HepG2 (cell line): Measurements from ENCODE around the gene TBC1D22A. TPM values are rescaled to one million over a fixed set of nuclear protein-coding genes. Genes with fewer than 3 reads are reported as not detected.

ENCODE experiments used
- ATAC-seq: fragments of 200-7000 bp; cut with Tn5 transposase; 3 replicates; pipeline ENCODE4 v1.9.1; 2020; ENCODE audit warnings: mild to moderate bottlenecking, moderate library complexity
- BruUV-seq: library from RNA; stranded (reverse); fragments of 400-500 nt; replicated peaks from 2 replicates; lab custom pipeline; 2021; lab: Mats Ljungman, UMichigan
- CTCF ChIA-PET: fragments of 300-600 bp; formaldehyde crosslinking; extraction: SDS; loops from one replicate; lab custom pipeline; 2021; ENCODE audit warnings: low total read pairs, inconsistent platforms, low intra/inter-chr PET ratio; lab: Yijun Ruan, JAX
- POLR2A ChIA-PET: fragments of 350-600 bp; sonication (Branson Sonifier 250); formaldehyde crosslinking; loops from one replicate; lab custom pipeline; 2020; ENCODE audit warnings: antibody characterized with exemption, inconsistent platforms; lab: Yijun Ruan, JAX
- DNase-seq: peaks from one replicate; pipeline ENCODE4 v3.0.0-alpha.2; 2015; ENCODE audit warnings: low spot score
- FAIRE-seq: peaks from 3 replicates; lab custom pipeline; 2011; peaks lifted over from hg19 to GRCh38; lab: Jason Lieb, UNC
- H2AFZ ChIP-seq: one replicate; pipeline ENCODE4 v1.6.1; 2011; ENCODE audit warnings: low read length, inconsistent platforms
- H3K27ac ChIP-seq: fragments of 300-600 bp; 3 replicates; pipeline ENCODE4 v1.8.0; 2011; ENCODE audit warnings: mixed run types, mild to moderate bottlenecking, mixed read lengths, low read length, inconsistent platforms; ENCODE audit not compliant: insufficient read depth; ENCODE audit errors: extremely low read length
- H3K27me3 ChIP-seq, 2 experiments: fragments of 200-600 bp in 1 of 2; 2 replicates in 1 of 2; 3 replicates in 1 of 2; pipeline versions ENCODE4 v1.6.0 to v1.8.0; 2011; ENCODE audit warnings: low read length in 2 of 2, mild to moderate bottlenecking in 2 of 2, moderate library complexity in 2 of 2, inconsistent platforms in 1 of 2; ENCODE audit not compliant: insufficient read depth in 2 of 2, control insufficient read depth in 1 of 2
- H3K36me3 ChIP-seq, 2 experiments: fragments of 200-600 bp in 1 of 2; replicated peaks in 1 of 2; 2 replicates in 1 of 2; 3 replicates in 1 of 2; pipeline versions ENCODE4 v1.5.1 to v1.8.0; 2011; ENCODE audit warnings: low read length in 2 of 2, inconsistent platforms in 1 of 2; ENCODE audit not compliant: insufficient read depth in 2 of 2, control insufficient read depth in 1 of 2
- H3K4me1 ChIP-seq: 2 replicates; pipeline ENCODE4 v1.5.1; 2012; ENCODE audit warnings: low read length, inconsistent platforms; ENCODE audit not compliant: insufficient read depth
- H3K4me2 ChIP-seq: 2 replicates; pipeline ENCODE4 v1.6.0; 2011; ENCODE audit warnings: low read depth, low read length, inconsistent platforms
- H3K4me3 ChIP-seq, 3 experiments: fragments of 200-600 bp in 1 of 3; sonication (generic), shearing (Covaris generic) in 1 of 3; replicated peaks in 1 of 3; 2 replicates each; pipeline ENCODE4 v1.5.1; 2011 to 2016; ENCODE audit warnings: low read length in 3 of 3, inconsistent platforms in 2 of 3, low read depth in 2 of 3, mild to moderate bottlenecking in 2 of 3, control low read depth in 1 of 3, mixed read lengths in 1 of 3; ENCODE audit not compliant: insufficient read depth in 1 of 3
- H3K79me2 ChIP-seq: one replicate; pipeline ENCODE4 v1.6.1; 2011; ENCODE audit warnings: low read length, inconsistent platforms; ENCODE audit not compliant: insufficient read depth
- H3K9ac ChIP-seq: 2 replicates; pipeline ENCODE4 v1.6.0; 2011; ENCODE audit warnings: mild to moderate bottlenecking, low read depth, low read length, inconsistent platforms; ENCODE audit not compliant: insufficient read depth
- H3K9me3 ChIP-seq: 2 replicates; pipeline ENCODE4 v1.5.1; 2012; ENCODE audit warnings: mild to moderate bottlenecking, low read length
- H4K20me1 ChIP-seq: 2 replicates; pipeline ENCODE4 v1.6.0; 2011; ENCODE audit warnings: inconsistent platforms, mild to moderate bottlenecking, low read length, moderate library complexity; ENCODE audit not compliant: insufficient read depth
- BCL6 ChIP-seq: IDR thresholded peaks from 2 replicates; pipeline ENCODE4 v1.6.1; 2016; ENCODE audit warnings: missing genetic modification reagents, missing compliant biosample characterization
- CBFB ChIP-seq: sonication (generic); formaldehyde crosslinking; IDR thresholded peaks from 2 replicates; pipeline ENCODE4 v1.4.0; 2020; ENCODE audit warnings: missing genetic modification reagents
- CCAR2 ChIP-seq: fragments of 200-400 bp; formaldehyde crosslinking; optimal IDR thresholded peaks from 2 replicates; pipeline ENCODE3; 2018; ENCODE audit warnings: low read depth, mild to moderate bottlenecking, low read length, moderate library complexity
- ELK4 ChIP-seq: sonication (generic); formaldehyde crosslinking; IDR thresholded peaks from 2 replicates; pipeline ENCODE4 v1.9.0; 2021; ENCODE audit warnings: missing genetic modification reagents, borderline replicate concordance
- KLF9 ChIP-seq: IDR thresholded peaks from 2 replicates; pipeline ENCODE4 v1.6.1; 2016; ENCODE audit warnings: low read depth
- NR2F1 ChIP-seq, 2 experiments: fragments of 450-650 bp in 1 of 2; formaldehyde crosslinking in 1 of 2; IDR thresholded peaks; 2 replicates each; pipeline versions ENCODE4 v1.5.0 to v1.6.1; 2016 to 2020; ENCODE audit warnings: mild to moderate bottlenecking in 1 of 2, missing compliant biosample characterization in 1 of 2, missing genetic modification reagents in 1 of 2, moderate library complexity in 1 of 2
- ZNF430 ChIP-seq: sonication (generic); formaldehyde crosslinking; IDR thresholded peaks from 2 replicates; pipeline ENCODE4 v1.9.0; 2021; ENCODE audit warnings: mild to moderate bottlenecking, missing genetic modification reagents
- ZNF549 ChIP-seq: sonication (generic); formaldehyde crosslinking; IDR thresholded peaks from 2 replicates; pipeline ENCODE4 v1.5.0; 2020; ENCODE audit warnings: missing genetic modification reagents
- ZNF720 ChIP-seq: sonication (generic); formaldehyde crosslinking; IDR thresholded peaks from 2 replicates; pipeline ENCODE4 v1.4.0; 2020; ENCODE audit warnings: missing genetic modification reagents
- ZNF780A ChIP-seq: sonication (generic); formaldehyde crosslinking; IDR thresholded peaks from 2 replicates; pipeline ENCODE4 v1.8.0; 2022; ENCODE audit warnings: mild to moderate bottlenecking, missing genetic modification reagents, moderate library complexity
- ZNF782 ChIP-seq: sonication (generic); formaldehyde crosslinking; IDR thresholded peaks from 2 replicates; pipeline ENCODE4 v1.4.0; 2020; ENCODE audit warnings: missing genetic modification reagents, mild to moderate bottlenecking, borderline replicate concordance
- ZNF83 ChIP-seq: sonication (generic); formaldehyde crosslinking; IDR thresholded peaks from 2 replicates; pipeline ENCODE4 v1.4.0; 2020; ENCODE audit warnings: missing genetic modification reagents, mild to moderate bottlenecking, borderline replicate concordance
- WGBS: methylation state at CpG from one replicate; pipeline ENCODE4 v1.1.6; 2017; ENCODE audit warnings: low lambda C conversion rate; 5-methylcytosine and 5-hydroxymethylcytosine counted together
- in situ Hi-C: cut with HindIII; loops from 2 replicates; pipeline ENCODE4 v1.10.0; 2017; ENCODE audit warnings: low pct_unique_long_range_greater_than_20kb; ENCODE audit not compliant: extremely low pct_ligation_motif_present
- intact Hi-C: fragments of 100-400 bp; cut with micrococcal nuclease; formaldehyde crosslinking; loops from one replicate; pipeline ENCODE4 v1.10.0; 2022; ENCODE audit not compliant: unreplicated experiment
- polyA plus RNA-seq, 8 experiments: library from polyadenylated mRNA; depleted of rRNA in 3 of 8; stranded (reverse) in 7 of 8; unstranded in 1 of 8; fragments of >200 nt; fragmentation: Illumina TruSeq in 4 of 8; extraction: Trizol in 4 of 8; gene quantifications; 2 replicates each; pipeline versions ENCODE4 v1.2.1 to v1.2.3, GENCODE V29; 2011 to 2016; ENCODE audit warnings: low read depth in 4 of 8, missing spikeins in 1 of 8, mixed read lengths in 1 of 8; ENCODE audit not compliant: insufficient read depth in 1 of 8
- total RNA-seq, 5 experiments: library from RNA; depleted of rRNA; stranded (reverse); fragments of >200 nt; fragmentation: Illumina TruSeq; extraction: Trizol; gene quantifications; 2 replicates each; pipeline ENCODE4 v1.2.3, GENCODE V29; 2016; ENCODE audit warnings: low read depth in 1 of 5
- TF ChIP-seq, protein P1 (sequence below): sonication (generic); formaldehyde crosslinking; conservative IDR thresholded peaks from 2 replicates; pipeline ENCODE4 v1.4.0; 2020; ENCODE audit warnings: missing genetic modification reagents
- TF ChIP-seq, protein P2 (sequence below): sonication (generic); formaldehyde crosslinking; IDR thresholded peaks from 2 replicates; pipeline ENCODE4 v1.8.0; 2022; ENCODE audit warnings: mild to moderate bottlenecking, missing genetic modification reagents, borderline replicate concordance
- TF ChIP-seq, protein P3 (sequence below): sonication (generic); formaldehyde crosslinking; IDR thresholded peaks from 2 replicates; pipeline ENCODE4; 2020; ENCODE audit warnings: missing genetic modification reagents, mild to moderate bottlenecking, borderline replicate concordance
- TF ChIP-seq, protein P4 (sequence below): fragments of 450-650 bp; IDR thresholded peaks from 2 replicates; pipeline ENCODE4 v1.6.1; 2017

TBC1D22A gene
- total and polyA plus RNA-seq, 2 of the 13 experiments (the other 11 are each of a cell fraction or from before 2014, with no cell fraction given) = 17.3 to 18.0 TPM

- WGBS = 61% methylated on average over 3 of the region's 10 CpGs
- no peaks in the 10 kb centered on the region for H3K27me3 ChIP-seq
- ATAC-seq (no peak), FAIRE-seq (no peak), DNase-seq (no peak)
- H3K9ac ChIP-seq = no peak overlapping the region
- H4K20me1 ChIP-seq = no peaks in the 10 kb centered on the region
- H2AFZ ChIP-seq = no peak overlapping the region
- ChIA-PET CTCF (no interaction called here), POLR2A (no interaction called here)
- in situ Hi-C loops (no loop called here), intact Hi-C loops (no loop called here)
- H3K36me3 ChIP-seq = peaks cover 5 to 11% of the 10 kb centered on the region in 2 experiments; a peak in 4 of 5 replicates
- no peaks in the 10 kb centered on the region for H3K79me2 ChIP-seq
- no peak overlapping the region for H3K27ac ChIP-seq
- no TSS peak for BruUV-seq
- H3K4me1 ChIP-seq = peaks cover 36% of the 10 kb centered on the region
- H3K4me3 ChIP-seq = no peak overlapping the region
- no peaks in the 10 kb centered on the region for H3K9me3 ChIP-seq
- H3K4me2 ChIP-seq = no peak overlapping the region
- TF ChIP-seq NR2F1 (CRISPR knock-in tag; IDR thresholded peaks at IDR 0.05) = no peak
- TF ChIP-seq ZNF780A (CRISPR knock-in tag) = no peak
- TF ChIP-seq ELK4 (CRISPR knock-in tag) = no peak
- no peak for TF ChIP-seq BCL6 (CRISPR knock-in tag)
- TF ChIP-seq CCAR2 = no peak
- TF ChIP-seq, protein P1, sequence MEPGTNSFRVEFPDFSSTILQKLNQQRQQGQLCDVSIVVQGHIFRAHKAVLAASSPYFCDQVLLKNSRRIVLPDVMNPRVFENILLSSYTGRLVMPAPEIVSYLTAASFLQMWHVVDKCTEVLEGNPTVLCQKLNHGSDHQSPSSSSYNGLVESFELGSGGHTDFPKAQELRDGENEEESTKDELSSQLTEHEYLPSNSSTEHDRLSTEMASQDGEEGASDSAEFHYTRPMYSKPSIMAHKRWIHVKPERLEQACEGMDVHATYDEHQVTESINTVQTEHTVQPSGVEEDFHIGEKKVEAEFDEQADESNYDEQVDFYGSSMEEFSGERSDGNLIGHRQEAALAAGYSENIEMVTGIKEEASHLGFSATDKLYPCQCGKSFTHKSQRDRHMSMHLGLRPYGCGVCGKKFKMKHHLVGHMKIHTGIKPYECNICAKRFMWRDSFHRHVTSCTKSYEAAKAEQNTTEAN (CRISPR knock-in tag) = no peak
- TF ChIP-seq, protein P2, sequence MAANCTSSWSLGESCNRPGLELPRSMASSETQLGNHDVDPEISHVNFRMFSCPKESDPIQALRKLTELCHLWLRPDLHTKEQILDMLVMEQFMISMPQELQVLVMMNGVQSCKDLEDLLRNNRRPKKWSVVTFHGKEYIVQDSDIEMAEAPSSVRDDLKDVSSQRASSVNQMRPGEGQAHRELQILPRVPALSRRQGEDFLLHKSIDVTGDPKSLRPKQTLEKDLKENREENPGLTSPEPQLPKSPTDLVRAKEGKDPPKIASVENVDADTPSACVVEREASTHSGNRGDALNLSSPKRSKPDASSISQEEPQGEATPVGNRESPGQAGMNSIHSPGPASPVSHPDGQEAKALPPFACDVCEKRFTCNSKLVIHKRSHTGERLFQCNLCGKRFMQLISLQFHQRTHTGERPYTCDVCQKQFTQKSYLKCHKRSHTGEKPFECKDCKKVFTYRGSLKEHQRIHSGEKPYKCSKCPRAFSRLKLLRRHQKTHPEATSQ (CRISPR knock-in tag) = no peak
- TF ChIP-seq ZNF430 (CRISPR knock-in tag) = no peak
- TF ChIP-seq ZNF782 (CRISPR knock-in tag) = no peak
- no peak for TF ChIP-seq KLF9 (CRISPR knock-in tag)
- TF ChIP-seq CBFB (CRISPR knock-in tag) = no peak
- TF ChIP-seq ZNF549 (CRISPR knock-in tag) = no peak
- TF ChIP-seq ZNF720 (CRISPR knock-in tag) = no peak
- TF ChIP-seq ZNF83 (CRISPR knock-in tag) = no peak
- TF ChIP-seq, protein P3, sequence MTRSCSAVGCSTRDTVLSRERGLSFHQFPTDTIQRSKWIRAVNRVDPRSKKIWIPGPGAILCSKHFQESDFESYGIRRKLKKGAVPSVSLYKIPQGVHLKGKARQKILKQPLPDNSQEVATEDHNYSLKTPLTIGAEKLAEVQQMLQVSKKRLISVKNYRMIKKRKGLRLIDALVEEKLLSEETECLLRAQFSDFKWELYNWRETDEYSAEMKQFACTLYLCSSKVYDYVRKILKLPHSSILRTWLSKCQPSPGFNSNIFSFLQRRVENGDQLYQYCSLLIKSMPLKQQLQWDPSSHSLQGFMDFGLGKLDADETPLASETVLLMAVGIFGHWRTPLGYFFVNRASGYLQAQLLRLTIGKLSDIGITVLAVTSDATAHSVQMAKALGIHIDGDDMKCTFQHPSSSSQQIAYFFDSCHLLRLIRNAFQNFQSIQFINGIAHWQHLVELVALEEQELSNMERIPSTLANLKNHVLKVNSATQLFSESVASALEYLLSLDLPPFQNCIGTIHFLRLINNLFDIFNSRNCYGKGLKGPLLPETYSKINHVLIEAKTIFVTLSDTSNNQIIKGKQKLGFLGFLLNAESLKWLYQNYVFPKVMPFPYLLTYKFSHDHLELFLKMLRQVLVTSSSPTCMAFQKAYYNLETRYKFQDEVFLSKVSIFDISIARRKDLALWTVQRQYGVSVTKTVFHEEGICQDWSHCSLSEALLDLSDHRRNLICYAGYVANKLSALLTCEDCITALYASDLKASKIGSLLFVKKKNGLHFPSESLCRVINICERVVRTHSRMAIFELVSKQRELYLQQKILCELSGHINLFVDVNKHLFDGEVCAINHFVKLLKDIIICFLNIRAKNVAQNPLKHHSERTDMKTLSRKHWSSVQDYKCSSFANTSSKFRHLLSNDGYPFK (CRISPR knock-in tag) = no peak
- TF ChIP-seq, protein P4, sequence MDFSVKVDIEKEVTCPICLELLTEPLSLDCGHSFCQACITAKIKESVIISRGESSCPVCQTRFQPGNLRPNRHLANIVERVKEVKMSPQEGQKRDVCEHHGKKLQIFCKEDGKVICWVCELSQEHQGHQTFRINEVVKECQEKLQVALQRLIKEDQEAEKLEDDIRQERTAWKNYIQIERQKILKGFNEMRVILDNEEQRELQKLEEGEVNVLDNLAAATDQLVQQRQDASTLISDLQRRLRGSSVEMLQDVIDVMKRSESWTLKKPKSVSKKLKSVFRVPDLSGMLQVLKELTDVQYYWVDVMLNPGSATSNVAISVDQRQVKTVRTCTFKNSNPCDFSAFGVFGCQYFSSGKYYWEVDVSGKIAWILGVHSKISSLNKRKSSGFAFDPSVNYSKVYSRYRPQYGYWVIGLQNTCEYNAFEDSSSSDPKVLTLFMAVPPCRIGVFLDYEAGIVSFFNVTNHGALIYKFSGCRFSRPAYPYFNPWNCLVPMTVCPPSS = no peak
Measured at GRCh38 chr22:47162865-47163264, 400.4 kb downstream of the TBC1D22A start.
